Kidney (tissue), 14 donors: ENCODE results near the gene HPDL. TPM values are rescaled to one million over a fixed set of nuclear protein-coding genes. Genes with fewer than 3 reads are reported as not detected.

Experiments
- DNase-seq, 5 donors: peaks; one replicate each; pipeline ENCODE4 v3.0.0-alpha.2; 2013 to 2020
- FAIRE-seq: peaks from 2 replicates; lab custom pipeline; 2012; peaks lifted over from hg19 to GRCh38; lab: Jason Lieb, UNC
- H3K27ac ChIP-seq, 2 donors: one replicate each; pipeline ENCODE4 v1.7.0; 2013; ENCODE audit warnings: low read depth in 2 of 2, low read length in 2 of 2, inconsistent platforms in 1 of 2
- H3K27me3 ChIP-seq: one replicate; pipeline ENCODE4 v1.7.1; 2013; ENCODE audit warnings: low read length, inconsistent platforms; ENCODE audit not compliant: control insufficient read depth, insufficient read depth
- H3K36me3 ChIP-seq, 3 donors: one replicate each; pipeline versions ENCODE4 v1.7.0 to v1.7.1; 2013; ENCODE audit warnings: low read length in 3 of 3, control low read depth in 1 of 3, inconsistent platforms in 1 of 3; ENCODE audit not compliant: insufficient read depth in 3 of 3, control insufficient read depth in 2 of 3
- H3K4me1 ChIP-seq, 3 donors: one replicate each; pipeline versions ENCODE4 v1.7.0 to v1.7.1; 2013; ENCODE audit warnings: low read length in 3 of 3, inconsistent platforms in 1 of 3, low read depth in 1 of 3; ENCODE audit not compliant: control insufficient read depth in 2 of 3, insufficient read depth in 2 of 3
- H3K4me3 ChIP-seq, 3 donors: one replicate each; pipeline versions ENCODE4 v1.7.0 to v1.8.1; 2013; ENCODE audit warnings: low read length in 3 of 3, control low read depth in 1 of 3, inconsistent platforms in 1 of 3
- H3K9ac ChIP-seq, 3 donors: one replicate each; pipeline versions ENCODE4 v1.7.0 to v1.7.1; 2013; ENCODE audit warnings: low read length in 3 of 3, control low read depth in 1 of 3, inconsistent platforms in 1 of 3
- H3K9me3 ChIP-seq, 3 donors: one replicate each; pipeline versions ENCODE4 v1.7.0 to v1.7.1; 2013; ENCODE audit warnings: low read length in 3 of 3, control low read depth in 1 of 3, inconsistent platforms in 1 of 3; ENCODE audit not compliant: control insufficient read depth in 2 of 3, insufficient read depth in 1 of 3
- CTCF ChIP-seq: IDR thresholded peaks from 3 replicates; pipeline ENCODE4 v1.5.1; 2012; ENCODE audit warnings: mild to moderate bottlenecking, moderate library complexity, borderline replicate concordance; ENCODE audit not compliant: insufficient read depth; ENCODE audit errors: extremely low read depth
- intact Hi-C: fragments of 100-400 bp; cut with DNase I; formaldehyde crosslinking; loops from one replicate; pipeline ENCODE4 v1.11.1; 2022
- polyA plus RNA-seq: library from polyadenylated mRNA; stranded (reverse); fragments of 350-450 nt; fragmentation: Illumina TruSeq; extraction: RNeasy Lipid Tissue Mini Kit (QIAGEN cat#74804); gene quantifications from one replicate; pipeline ENCODE4 v1.2.3, GENCODE V29; 2014; ENCODE audit warnings: low read depth, low replicate concordance; ENCODE audit not compliant: insufficient read depth
- total RNA-seq: library from RNA; stranded (reverse); fragmentation: NEBNext Ultra II Directional; extraction: Animal tissue kit (Norgen Biotek cat#: 25700); gene quantifications from one replicate; pipeline ENCODE4 v1.2.1, GENCODE V29; 2021
- donor health status: control.
- donor health status: control.
- donor health status: control.
- donor health status: control.
- donor health status: control.
- donor health status: DM: yes; HTN: yes; CAD: no.
- donor health status: Normal renal cell carcinoma (clear cell type).

The HPDL gene
- total and polyA plus RNA-seq, 2 donors from 2014 or later = 0.66 TPM; not detected in 1

GRCh38 chr1:45299981-45300668 is 26.6 kb upstream of the HPDL start:
- DNase-seq (peak in 4 of 5 donors; percentile 64 to 92 (median 76)), FAIRE-seq (peak; percentile 78)
- Histone ChIP-seq H3K4me1 (peaks cover 0 to 10% (median 0%) of the 10 kb centered on the region in 3 donors), H3K36me3 (no peaks in the 10 kb centered on the region), H3K9ac (no peak overlapping the region), H3K27ac (no peak overlapping the region), H3K9me3 (no peaks in the 10 kb centered on the region), H3K27me3 (no peaks in the 10 kb centered on the region), H3K4me3 (no peak overlapping the region)
- TF ChIP-seq CTCF = peak; percentile 82
- intact Hi-C loops = loop anchor here (5.0 kb wide), 1 partner anchor 283 kb away; no protein-coding TSS in a partner anchor

- no peaks in the 10 kb centered on the region for H3K27me3 ChIP-seq
- H3K36me3 ChIP-seq = no peaks in the 10 kb centered on the region
- no peak for TF ChIP-seq CTCF
- intact Hi-C loops = no loop called here
- no peak for DNase-seq
- H3K9me3 ChIP-seq = no peaks in the 10 kb centered on the region
- H3K4me1 ChIP-seq = peaks cover 0 to 10% (median 0%) of the 10 kb centered on the region in 3 donors
- FAIRE-seq = no peak
- no peak overlapping the region for H3K9ac ChIP-seq
- no peak overlapping the region for H3K4me3 ChIP-seq
- H3K27ac ChIP-seq = no peak overlapping the region
Measured at GRCh38 chr1:45300669-45300997, 26.1 kb upstream of the HPDL start.

GRCh38 chr1:45302505-45303150 is 24.1 kb upstream of the HPDL start:
- no peaks in the 10 kb centered on the region for H3K27me3 ChIP-seq
- FAIRE-seq = no peak
- peak in 1 of 5 donors; percentile 56 for DNase-seq
- H3K4me1 ChIP-seq = peaks cover 0 to 10% (median 0%) of the 10 kb centered on the region in 3 donors
- intact Hi-C loops = no loop called here
- H3K9me3 ChIP-seq = no peaks in the 10 kb centered on the region
- H3K36me3 ChIP-seq = no peaks in the 10 kb centered on the region
- H3K4me3 ChIP-seq = peak overlapping the region; percentile 68 to 77 (median 73)
- H3K27ac ChIP-seq = no peak overlapping the region
- no peak for TF ChIP-seq CTCF
- peak overlapping the region; percentile 44 to 81 (median 65) for H3K9ac ChIP-seq
